Measurements from ENCODE around the gene EFCAB7. TPM values are rescaled to one million over a fixed set of nuclear protein-coding genes. Genes with fewer than 3 reads are reported as not detected.
A peak's percentile ranks its signal among the peaks of the same experiment; 100 is the strongest.

Gene EFCAB7, protein sequence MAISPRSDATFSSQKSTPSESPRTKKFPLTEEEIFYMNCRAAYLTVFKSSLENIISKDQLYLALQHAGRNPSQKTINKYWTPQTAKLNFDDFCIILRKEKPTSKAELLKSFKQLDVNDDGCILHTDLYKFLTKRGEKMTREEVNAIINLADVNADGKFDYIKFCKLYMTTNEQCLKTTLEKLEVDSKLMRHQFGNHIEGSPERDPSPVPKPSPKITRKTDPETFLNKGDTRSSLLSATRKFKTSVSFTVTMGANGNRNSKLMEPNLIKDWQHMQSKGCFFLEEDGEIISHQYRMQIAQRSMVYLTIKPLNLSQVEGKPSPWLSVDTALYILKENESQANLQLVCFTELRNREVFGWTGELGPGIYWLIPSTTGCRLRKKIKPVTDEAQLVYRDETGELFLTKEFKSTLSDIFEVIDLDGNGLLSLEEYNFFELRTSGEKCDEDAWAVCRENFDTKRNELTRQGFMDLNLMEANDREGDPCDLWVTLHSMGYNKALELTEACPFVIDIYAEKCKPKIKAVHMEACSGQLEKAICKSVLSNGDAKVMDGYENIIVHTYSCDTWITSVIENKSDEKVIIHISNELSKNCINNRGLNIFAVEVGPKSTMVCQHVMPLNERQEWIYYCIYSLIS
- 3.0 and 4.2 TPM in 2 replicates for total RNA-seq (2021)
- long read RNA-seq, transcript EFCAB7-201 (14 exons, 2,313 nt): major isoform, 10 of 20 reads
- long read RNA-seq, partial matches to known transcripts: 4 of 20 reads
- long read RNA-seq, other reads (novel, unspliced or antisense): 6 of 20 reads

- H3K23ac ChIP-seq (ENCODE audit: insufficient read length, low read depth, low read length): no peak within 1 kb of the TSS
- Mint-ChIP-seq H3K9me3 (no peaks in the 10 kb centered on the region), H3K4me3 (peak within 1 kb of the TSS; percentile 97), H3K27ac (peak within 1 kb of the TSS; percentile 99), H3K4me1 (peaks cover 15 to 21% of the 10 kb centered on the region in 2 experiments), H3K27me3 (ENCODE audit: low read depth) (no peaks in the 10 kb centered on the region), H3K36me3 (ENCODE audit: insufficient read depth in 1 of 3, low read depth in 3 of 3) (no peaks in the 10 kb centered on the region)
- TF ChIP-seq, protein P1, sequence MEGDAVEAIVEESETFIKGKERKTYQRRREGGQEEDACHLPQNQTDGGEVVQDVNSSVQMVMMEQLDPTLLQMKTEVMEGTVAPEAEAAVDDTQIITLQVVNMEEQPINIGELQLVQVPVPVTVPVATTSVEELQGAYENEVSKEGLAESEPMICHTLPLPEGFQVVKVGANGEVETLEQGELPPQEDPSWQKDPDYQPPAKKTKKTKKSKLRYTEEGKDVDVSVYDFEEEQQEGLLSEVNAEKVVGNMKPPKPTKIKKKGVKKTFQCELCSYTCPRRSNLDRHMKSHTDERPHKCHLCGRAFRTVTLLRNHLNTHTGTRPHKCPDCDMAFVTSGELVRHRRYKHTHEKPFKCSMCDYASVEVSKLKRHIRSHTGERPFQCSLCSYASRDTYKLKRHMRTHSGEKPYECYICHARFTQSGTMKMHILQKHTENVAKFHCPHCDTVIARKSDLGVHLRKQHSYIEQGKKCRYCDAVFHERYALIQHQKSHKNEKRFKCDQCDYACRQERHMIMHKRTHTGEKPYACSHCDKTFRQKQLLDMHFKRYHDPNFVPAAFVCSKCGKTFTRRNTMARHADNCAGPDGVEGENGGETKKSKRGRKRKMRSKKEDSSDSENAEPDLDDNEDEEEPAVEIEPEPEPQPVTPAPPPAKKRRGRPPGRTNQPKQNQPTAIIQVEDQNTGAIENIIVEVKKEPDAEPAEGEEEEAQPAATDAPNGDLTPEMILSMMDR (conservative IDR thresholded peaks at IDR 0.05): no peak
- no peaks in the 10 kb centered on the region for H3K9me3 ChIP-seq (ENCODE audit: control insufficient read depth, low read depth, low read length)
- H2BK120ac ChIP-seq (ENCODE audit: low read depth, low read length, poor library complexity, severe bottlenecking): no peak within 1 kb of the TSS
- peak within 1 kb of the TSS; percentile 89 for H3K18ac ChIP-seq (ENCODE audit: insufficient read length, low read depth, low read length)
- H3K27ac ChIP-seq (ENCODE audit: insufficient read length, low read depth, low read length): peak within 1 kb of the TSS; percentile 66
- peak within 1 kb of the TSS; percentile 97 for H2AFZ ChIP-seq (ENCODE audit: low read length)
- no peak within 1 kb of the TSS for H4K91ac ChIP-seq (ENCODE audit: insufficient read length, low read depth, low read length)
- no peak within 1 kb of the TSS for H2BK5ac ChIP-seq (ENCODE audit: insufficient read length, low read length)
- no peaks in the 10 kb centered on the region for H3K79me2 ChIP-seq (ENCODE audit: insufficient read depth, low read length)
- no peak within 1 kb of the TSS for H2BK15ac ChIP-seq (ENCODE audit: low read depth, low read length)
- no peak within 1 kb of the TSS for H3K56ac ChIP-seq (ENCODE audit: insufficient read length, low read depth, low read length)
- no peak within 1 kb of the TSS for H3K4ac ChIP-seq (ENCODE audit: low read depth, low read length)
- no peak within 1 kb of the TSS for H2BK20ac ChIP-seq (ENCODE audit: low read depth, low read length, poor library complexity, severe bottlenecking)
- H3K14ac ChIP-seq (ENCODE audit: insufficient read depth, low read length): peak within 1 kb of the TSS; percentile 90; the same call in 1 of the 2 replicates
- H3K79me1 ChIP-seq (ENCODE audit: insufficient read depth, low read depth, low read length, poor library complexity, severe bottlenecking): no peaks in the 10 kb centered on the region
- H2BK12ac ChIP-seq (ENCODE audit: insufficient read length, low read depth, low read length): no peak within 1 kb of the TSS
- no peaks in the 10 kb centered on the region for H4K20me1 ChIP-seq (ENCODE audit: control insufficient read depth, insufficient read depth, insufficient read length)
- no peak within 1 kb of the TSS for H3T11ph ChIP-seq (ENCODE audit: low read length)
- no peak within 1 kb of the TSS for H4K5ac ChIP-seq (ENCODE audit: insufficient read length, low read depth, low read length)
- no peaks in the 10 kb centered on the region for H3K27me3 ChIP-seq (ENCODE audit: insufficient read depth, low read length)
- WGBS (ENCODE audit: extremely low coverage, insufficient read length, low lambda C conversion rate): no CpG with 5 or more reads among the region's 50 CpGs
- H3K4me2 ChIP-seq (ENCODE audit: insufficient read depth, insufficient read length, low read length): peak within 1 kb of the TSS; percentile 79
- H3K9ac ChIP-seq (ENCODE audit: extremely low read depth, insufficient read length, low read length): peak within 1 kb of the TSS; percentile 86
- H4K8ac ChIP-seq (replicated peaks; ENCODE audit: insufficient read length, low read depth, low read length): no peak within 1 kb of the TSS
- H3K23me2 ChIP-seq (ENCODE audit: insufficient read length, low read depth, low read length, poor library complexity, severe bottlenecking): peaks cover 4% of the 10 kb centered on the region
- H2AK5ac ChIP-seq (ENCODE audit: insufficient read length, low read length): no peak within 1 kb of the TSS
- no peaks in the 10 kb centered on the region for H3K4me1 ChIP-seq (ENCODE audit: insufficient read depth, low read length)
- peak; percentile 94 for DNase-seq
Observed at GRCh38 chr1:63522891-63523728, at the start of gene EFCAB7, which contains the start of gene ITGB3BP. Gene EFCAB7 (plus strand): TSS chr1:63523525. CDS start chr1:63525573, 2,048 bp downstream. Gene ITGB3BP (minus strand): TSS chr1:63523225. CDS start chr1:63523133, 92 bp downstream.
